ENCODE data around the gene GPR137C. TPM values are rescaled to one million over a fixed set of nuclear protein-coding genes. Genes with fewer than 3 reads are reported as not detected.

GPR137C gene
- total and polyA plus RNA-seq, 2 of the 4 experiments (the other 2 are of a cell fraction): 0.72 to 0.91 TPM

DNA sequence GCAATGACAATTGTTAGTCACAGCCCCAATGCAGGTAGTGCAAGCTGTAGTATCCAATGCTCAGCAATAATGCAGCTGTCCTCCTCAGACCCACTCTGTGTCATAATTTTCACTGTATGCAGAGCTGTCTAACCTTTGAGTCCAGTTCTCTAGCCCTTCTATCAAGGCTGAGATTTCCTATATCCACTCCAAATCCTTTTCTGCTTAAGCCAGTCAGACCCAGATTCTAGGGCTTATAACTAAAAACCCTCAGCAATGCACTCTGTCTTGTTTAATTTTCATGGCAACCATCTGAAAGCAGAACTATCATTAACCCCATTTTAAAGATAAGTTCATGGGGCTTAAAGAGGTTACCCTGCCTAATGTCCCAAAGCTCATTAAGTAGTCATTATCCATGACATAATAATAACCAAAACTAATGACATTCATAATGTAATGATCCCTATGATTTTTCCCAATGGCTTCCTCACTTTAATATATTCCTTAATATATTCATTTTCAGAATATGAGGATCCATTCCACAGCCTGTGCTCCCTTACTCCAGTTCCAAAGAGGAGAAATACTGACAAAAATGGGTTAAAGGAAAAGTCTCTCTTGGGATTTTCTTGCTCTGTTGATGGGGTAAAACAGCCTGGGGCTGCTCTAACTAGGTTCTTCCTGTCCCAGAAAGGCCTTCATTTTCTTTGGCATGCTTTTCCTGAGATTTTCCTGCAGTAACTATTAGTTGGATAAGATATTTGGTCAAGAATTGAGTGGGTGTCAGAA lies 29.9 kb upstream of the GPR137C start:
- Histone ChIP-seq H3K9me3 (ENCODE audit: control insufficient read depth, insufficient read depth, low read length) (no peaks in the 10 kb centered on the region), H2AK5ac (ENCODE audit: low read depth, low read length) (no peak overlapping the region), H3K4me1 (ENCODE audit: control insufficient read depth, insufficient read depth, low read length) (no peaks in the 10 kb centered on the region), H2BK5ac (ENCODE audit: low read depth, low read length, poor library complexity, severe bottlenecking) (no peak overlapping the region), H4K91ac (ENCODE audit: insufficient read depth, low read depth, low read length) (no peak overlapping the region), H3K4me3 (ENCODE audit: insufficient read depth, low read depth, low read length) (no peak overlapping the region), H2BK120ac (ENCODE audit: low read depth, low read length) (no peak overlapping the region), H3K23ac (ENCODE audit: low read depth, low read length) (no peak overlapping the region), H3K18ac (ENCODE audit: low read depth, low read length) (no peak overlapping the region), H3K36me3 (ENCODE audit: control insufficient read depth, insufficient read depth, low read length) (no peaks in the 10 kb centered on the region), H3K4me2 (ENCODE audit: low read depth, low read length) (no peak overlapping the region), H3K79me1 (ENCODE audit: low read depth in 1 of 2, low read length in 2 of 2) (no peaks in the 10 kb centered on the region), H4K5ac (ENCODE audit: low read depth, low read length) (no peak overlapping the region), H3K9ac (ENCODE audit: low read depth, low read length) (no peak overlapping the region), H4K8ac (ENCODE audit: low read depth in 2 of 2, low read length in 2 of 2) (no peak overlapping the region), H2BK15ac (ENCODE audit: low read depth, low read length) (no peak overlapping the region), H3K56ac (ENCODE audit: extremely low read depth, insufficient read depth, low read length) (no peak overlapping the region), H3K4ac (ENCODE audit: low read depth, low read length) (no peak overlapping the region), H3K14ac (replicated peaks; ENCODE audit: low read depth, low read length) (no peak overlapping the region), H4K20me1 (ENCODE audit: insufficient read depth, low read length) (no peaks in the 10 kb centered on the region), H3K9me1 (ENCODE audit: insufficient read depth, low read length) (no peaks in the 10 kb centered on the region), H3K27me3 (ENCODE audit: control insufficient read depth, insufficient read depth, low read length) (no peaks in the 10 kb centered on the region), H2BK20ac (ENCODE audit: low read depth, low read length) (no peak overlapping the region), H3K27ac (ENCODE audit: insufficient read depth, low read length) (no peak overlapping the region), H2AK9ac (replicated peaks; ENCODE audit: low read depth, low read length, poor library complexity) (no peak overlapping the region), H2AFZ (replicated peaks; ENCODE audit: low read length, poor library complexity) (no peak overlapping the region)
- no TSS peak for BruUV-seq (replicated peaks)
- CTCF ChIA-PET: no interaction called here
- TF ChIP-seq SMC3 (IDR thresholded peaks at IDR 0.05; ENCODE audit: low read depth, low read length) (no peak), NFE2L2 (IDR thresholded peaks at IDR 0.05; ENCODE audit: low read depth, low read length) (no peak), RAD21 (IDR thresholded peaks at IDR 0.05; ENCODE audit: low read length) (no peak), RFX5 (IDR thresholded peaks at IDR 0.05; ENCODE audit: low read depth, low read length) (no peak), RCOR1 (IDR thresholded peaks at IDR 0.05; ENCODE audit: insufficient replicate concordance, low read length) (no peak), CHD1 (IDR thresholded peaks at IDR 0.05; ENCODE audit: low read depth, low read length) (no peak), FOS (IDR thresholded peaks at IDR 0.05; ENCODE audit: low read depth, low read length) (no peak), BHLHE40 (IDR thresholded peaks at IDR 0.05; ENCODE audit: low read depth, low read length) (no peak), MAFK (IDR thresholded peaks at IDR 0.05; ENCODE audit: low read depth, low read length) (no peak), MAZ (IDR thresholded peaks at IDR 0.05; ENCODE audit: borderline replicate concordance, low read depth, low read length) (no peak), CEBPB (IDR thresholded peaks at IDR 0.05; ENCODE audit: low read depth, low read length) (no peak), MXI1 (IDR thresholded peaks at IDR 0.05; ENCODE audit: borderline replicate concordance, low read depth, low read length) (no peak), POLR2A (IDR thresholded peaks at IDR 0.05; ENCODE audit: low read depth, low read length) (no peak)
- TF ChIP-seq, protein P1, sequence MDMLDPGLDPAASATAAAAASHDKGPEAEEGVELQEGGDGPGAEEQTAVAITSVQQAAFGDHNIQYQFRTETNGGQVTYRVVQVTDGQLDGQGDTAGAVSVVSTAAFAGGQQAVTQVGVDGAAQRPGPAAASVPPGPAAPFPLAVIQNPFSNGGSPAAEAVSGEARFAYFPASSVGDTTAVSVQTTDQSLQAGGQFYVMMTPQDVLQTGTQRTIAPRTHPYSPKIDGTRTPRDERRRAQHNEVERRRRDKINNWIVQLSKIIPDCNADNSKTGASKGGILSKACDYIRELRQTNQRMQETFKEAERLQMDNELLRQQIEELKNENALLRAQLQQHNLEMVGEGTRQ (IDR thresholded peaks at IDR 0.05; ENCODE audit: low read depth, low read length): no peak
- TF ChIP-seq, protein P2, sequence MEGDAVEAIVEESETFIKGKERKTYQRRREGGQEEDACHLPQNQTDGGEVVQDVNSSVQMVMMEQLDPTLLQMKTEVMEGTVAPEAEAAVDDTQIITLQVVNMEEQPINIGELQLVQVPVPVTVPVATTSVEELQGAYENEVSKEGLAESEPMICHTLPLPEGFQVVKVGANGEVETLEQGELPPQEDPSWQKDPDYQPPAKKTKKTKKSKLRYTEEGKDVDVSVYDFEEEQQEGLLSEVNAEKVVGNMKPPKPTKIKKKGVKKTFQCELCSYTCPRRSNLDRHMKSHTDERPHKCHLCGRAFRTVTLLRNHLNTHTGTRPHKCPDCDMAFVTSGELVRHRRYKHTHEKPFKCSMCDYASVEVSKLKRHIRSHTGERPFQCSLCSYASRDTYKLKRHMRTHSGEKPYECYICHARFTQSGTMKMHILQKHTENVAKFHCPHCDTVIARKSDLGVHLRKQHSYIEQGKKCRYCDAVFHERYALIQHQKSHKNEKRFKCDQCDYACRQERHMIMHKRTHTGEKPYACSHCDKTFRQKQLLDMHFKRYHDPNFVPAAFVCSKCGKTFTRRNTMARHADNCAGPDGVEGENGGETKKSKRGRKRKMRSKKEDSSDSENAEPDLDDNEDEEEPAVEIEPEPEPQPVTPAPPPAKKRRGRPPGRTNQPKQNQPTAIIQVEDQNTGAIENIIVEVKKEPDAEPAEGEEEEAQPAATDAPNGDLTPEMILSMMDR (conservative IDR thresholded peaks at IDR 0.05; ENCODE audit: low read depth, low read length): no peak
- TF ChIP-seq, protein P3, sequence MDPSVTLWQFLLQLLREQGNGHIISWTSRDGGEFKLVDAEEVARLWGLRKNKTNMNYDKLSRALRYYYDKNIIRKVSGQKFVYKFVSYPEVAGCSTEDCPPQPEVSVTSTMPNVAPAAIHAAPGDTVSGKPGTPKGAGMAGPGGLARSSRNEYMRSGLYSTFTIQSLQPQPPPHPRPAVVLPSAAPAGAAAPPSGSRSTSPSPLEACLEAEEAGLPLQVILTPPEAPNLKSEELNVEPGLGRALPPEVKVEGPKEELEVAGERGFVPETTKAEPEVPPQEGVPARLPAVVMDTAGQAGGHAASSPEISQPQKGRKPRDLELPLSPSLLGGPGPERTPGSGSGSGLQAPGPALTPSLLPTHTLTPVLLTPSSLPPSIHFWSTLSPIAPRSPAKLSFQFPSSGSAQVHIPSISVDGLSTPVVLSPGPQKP (IDR thresholded peaks at IDR 0.05; ENCODE audit: borderline replicate concordance, low read depth, low read length): no peak
- dilution Hi-C loops (cut with HindIII; ENCODE audit: low sequenced_read_pairs, unreplicated experiment) (no loop called here), in situ Hi-C loops (cut with MboI; ENCODE audit: low sequenced_read_pairs) (no loop called here), intact Hi-C loops (cut with micrococcal nuclease) (no loop called here)
- ATAC-seq (ENCODE audit: low read depth) (no peak), DNase-seq (no peak)
- POLR2A ChIA-PET (ENCODE audit: unreplicated experiment): no interaction called here
